Activated T-cell treated with anti-CD3 and anti-CD28 coated beads, Interleukin-2, amount 50 U/mL, for 4 hours (primary cell): Measurements from ENCODE around the gene TPI1. TPM values are rescaled to one million over a fixed set of nuclear protein-coding genes. Genes with fewer than 3 reads are reported as not detected.
"Not testable (repeated sequence)": the region's sequence is repeated elsewhere in the genome, so short reads cannot be mapped to it uniquely, and the experiment has no call there.

ENCODE experiments used
- ATAC-seq, 2 donors: fragments of 200-7000 bp; cut with Tn5 transposase; one replicate each; pipeline ENCODE4 v1.10.0; 2021
- DNase-seq: peaks from one replicate; pipeline ENCODE4 v3.0.0-alpha.2; 2020
- H3K27me3 Mint-ChIP-seq: one replicate; pipeline ENCODE4 v1.8.0; 2021; ENCODE audit warnings: low read depth, mixed read lengths
- H3K36me3 Mint-ChIP-seq: one replicate; pipeline ENCODE4 v1.8.0; 2022; ENCODE audit warnings: mixed read lengths; ENCODE audit not compliant: insufficient read depth
- H3K4me1 Mint-ChIP-seq: one replicate; pipeline ENCODE4 v1.8.0; 2021; ENCODE audit warnings: low read depth, mixed read lengths
- H3K4me3 Mint-ChIP-seq: one replicate; pipeline ENCODE4 v1.8.0; 2021; ENCODE audit warnings: mild to moderate bottlenecking, moderate library complexity, mixed read lengths
- H3K9me3 Mint-ChIP-seq: one replicate; pipeline ENCODE4 v1.8.0; 2021; ENCODE audit warnings: mixed read lengths
- total RNA-seq, 3 donors: library from RNA; stranded (reverse); gene quantifications; one replicate each; pipeline ENCODE4 v1.2.1, GENCODE V29; 2021

Gene TPI1
- total RNA-seq, 3 donors from 2014 or later: 1,135 to 1,217 (median 1,169) TPM

GRCh38 chr12:6899427-6899826 lies 32.1 kb downstream of the TPI1 start:
- no peaks in the 10 kb centered on the region for H3K9me3 Mint-ChIP-seq
- no peaks in the 10 kb centered on the region for H3K36me3 Mint-ChIP-seq
- no peaks in the 10 kb centered on the region for H3K27me3 Mint-ChIP-seq
- H3K4me3 Mint-ChIP-seq: no peak overlapping the region
- H3K4me1 Mint-ChIP-seq: peaks cover 6% of the 10 kb centered on the region
- ATAC-seq (no peak), DNase-seq (no peak)

DNA sequence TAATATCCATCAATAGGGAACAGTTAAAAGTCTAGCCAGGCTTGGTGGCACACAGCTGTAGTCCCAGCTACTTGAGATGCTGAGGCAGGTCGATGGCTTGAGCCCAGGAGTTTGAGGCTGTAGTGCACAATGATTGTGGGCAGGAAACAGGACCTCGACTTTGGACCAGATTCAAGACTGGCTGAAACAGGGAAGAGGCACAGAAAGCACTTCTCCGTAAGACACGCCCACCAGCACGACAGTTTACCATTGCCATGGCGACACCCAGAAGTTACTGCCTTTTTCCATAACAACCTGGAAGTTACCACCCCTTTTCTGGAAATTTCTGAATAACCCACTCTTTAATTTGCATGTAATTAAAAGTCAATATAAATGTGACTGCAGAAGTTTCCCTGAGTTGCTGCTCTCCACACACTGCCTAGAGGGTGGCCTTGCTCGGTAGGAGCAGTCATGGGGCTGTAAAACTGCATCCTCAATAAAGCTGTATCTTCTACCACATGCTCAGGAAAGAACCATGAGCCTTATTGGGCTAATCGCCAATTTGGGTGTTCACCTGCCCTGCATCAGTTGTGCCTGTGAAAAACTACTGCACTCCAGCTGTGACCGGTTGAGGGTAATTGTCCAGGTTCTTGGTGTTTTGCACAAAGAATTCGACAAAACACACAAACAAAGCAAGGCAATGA lies 32.6 kb downstream of the TPI1 start:
- Mint-ChIP-seq H3K27me3 (no peaks in the 10 kb centered on the region), H3K4me1 (peaks cover 6% of the 10 kb centered on the region), H3K4me3 (no peak overlapping the region), H3K9me3 (no peaks in the 10 kb centered on the region), H3K36me3 (no peaks in the 10 kb centered on the region)
- ATAC-seq (no peak), DNase-seq (no peak)

- H3K36me3 Mint-ChIP-seq: no peaks in the 10 kb centered on the region
- H3K9me3 Mint-ChIP-seq: no peaks in the 10 kb centered on the region
- no peak for DNase-seq
- ATAC-seq: no peak
- peaks cover 6% of the 10 kb centered on the region for H3K4me1 Mint-ChIP-seq
- H3K4me3 Mint-ChIP-seq: no peak overlapping the region
- H3K27me3 Mint-ChIP-seq: no peaks in the 10 kb centered on the region
Observed at GRCh38 chr12:6902448-6902847, 35.1 kb downstream of the TPI1 start.

DNA sequence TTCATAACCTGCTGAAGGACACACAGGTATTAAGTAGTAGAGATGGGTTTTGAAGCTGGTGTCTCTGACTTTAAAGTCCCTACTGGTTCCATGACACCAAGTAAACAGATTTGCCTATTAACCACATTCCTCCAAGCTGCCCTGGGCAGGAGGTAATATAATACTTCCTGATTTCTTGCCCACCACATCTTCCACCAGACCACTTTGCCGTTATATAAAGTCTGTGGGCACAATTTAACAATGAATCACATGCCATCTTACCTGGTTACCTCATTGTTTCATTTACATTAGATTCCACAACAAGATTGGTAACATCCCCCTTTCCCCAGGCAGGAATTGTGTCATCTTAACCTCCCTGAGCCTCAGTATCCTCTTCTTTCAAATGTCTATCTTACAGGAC lies 36.4 kb downstream of the TPI1 start:
- no peaks in the 10 kb centered on the region for H3K27me3 Mint-ChIP-seq
- no peak overlapping the region for H3K4me3 Mint-ChIP-seq
- H3K4me1 Mint-ChIP-seq: peaks cover 6% of the 10 kb centered on the region
- DNase-seq (no peak), ATAC-seq (no peak)
- H3K36me3 Mint-ChIP-seq: no peaks in the 10 kb centered on the region
- H3K9me3 Mint-ChIP-seq: no peaks in the 10 kb centered on the region

- Mint-ChIP-seq H3K9me3 (no peaks in the 10 kb centered on the region), H3K36me3 (no peaks in the 10 kb centered on the region), H3K4me3 (no peak within 1 kb of the TSS), H3K27me3 (no peaks in the 10 kb centered on the region), H3K4me1 (peaks cover 5% of the 10 kb centered on the region)
- DNase-seq: peak; percentile 96
- peak; percentile 99 for ATAC-seq
Observed at GRCh38 chr12:6904280-6905276, 37.2 kb downstream of the TPI1 start, which contains the start of gene LRRC23. Gene LRRC23 (plus strand): TSS chr12:6904822. CDS start chr12:6905634, 812 bp downstream.

DNA sequence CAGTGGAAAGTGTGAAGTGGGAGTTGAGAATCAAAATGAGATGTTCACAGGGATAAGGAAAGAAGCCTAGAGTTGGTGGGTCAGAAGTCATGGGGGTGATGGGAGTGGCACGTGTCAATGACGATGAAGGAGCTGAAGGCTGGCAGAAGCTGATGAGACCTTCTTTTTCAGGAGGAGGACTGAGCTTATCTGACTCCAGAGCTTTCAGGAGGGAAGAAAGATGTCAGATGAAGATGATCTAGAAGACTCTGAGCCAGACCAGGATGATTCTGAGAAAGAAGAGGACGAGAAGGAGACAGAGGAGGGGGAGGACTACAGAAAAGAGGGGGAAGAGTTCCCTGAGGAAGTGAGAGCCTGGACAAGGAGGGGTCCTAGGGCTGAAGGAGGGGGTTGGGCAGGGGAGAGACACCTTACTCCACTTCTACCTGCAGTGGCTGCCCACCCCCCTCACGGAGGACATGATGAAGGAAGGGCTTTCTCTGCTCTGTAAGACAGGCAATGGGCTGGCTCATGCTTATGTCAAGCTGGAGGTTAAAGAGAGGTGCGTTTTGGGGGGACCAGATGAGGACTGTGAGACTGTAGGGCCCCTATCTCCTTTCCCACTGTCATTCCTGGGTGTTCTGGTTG lies 38.2 kb downstream of the TPI1 start:
- no peaks in the 10 kb centered on the region for H3K27me3 Mint-ChIP-seq
- DNase-seq (no peak), ATAC-seq (no peak)
- no peaks in the 10 kb centered on the region for H3K4me1 Mint-ChIP-seq
- H3K36me3 Mint-ChIP-seq: no peaks in the 10 kb centered on the region
- H3K4me3 Mint-ChIP-seq: no peak overlapping the region
- no peaks in the 10 kb centered on the region for H3K9me3 Mint-ChIP-seq

DNA sequence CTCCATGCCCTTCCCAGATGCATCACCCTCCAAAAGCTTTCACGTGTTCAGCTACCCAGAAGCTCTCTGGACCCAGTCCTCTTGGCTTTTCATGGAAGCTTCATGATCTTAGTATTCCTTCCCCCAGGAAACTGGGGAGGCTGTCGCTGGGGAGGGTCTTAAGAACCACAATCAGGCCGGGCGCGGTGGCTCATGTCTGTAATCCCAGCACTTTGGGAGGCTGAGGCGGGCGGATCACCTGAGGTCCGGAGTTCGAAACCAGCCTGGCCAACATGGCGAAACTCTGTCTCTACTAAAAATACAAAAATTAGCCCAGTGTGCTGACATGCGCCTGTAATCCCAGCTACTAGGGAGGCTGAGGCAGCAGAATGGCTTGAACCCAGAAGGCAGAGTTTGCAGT lies 40.8 kb downstream of the TPI1 start:
- not testable (repeated sequence) for H3K9me3 Mint-ChIP-seq, H3K4me3 Mint-ChIP-seq, H3K36me3 Mint-ChIP-seq, ATAC-seq, H3K27me3 Mint-ChIP-seq, H3K4me1 Mint-ChIP-seq, DNase-seq

DNA sequence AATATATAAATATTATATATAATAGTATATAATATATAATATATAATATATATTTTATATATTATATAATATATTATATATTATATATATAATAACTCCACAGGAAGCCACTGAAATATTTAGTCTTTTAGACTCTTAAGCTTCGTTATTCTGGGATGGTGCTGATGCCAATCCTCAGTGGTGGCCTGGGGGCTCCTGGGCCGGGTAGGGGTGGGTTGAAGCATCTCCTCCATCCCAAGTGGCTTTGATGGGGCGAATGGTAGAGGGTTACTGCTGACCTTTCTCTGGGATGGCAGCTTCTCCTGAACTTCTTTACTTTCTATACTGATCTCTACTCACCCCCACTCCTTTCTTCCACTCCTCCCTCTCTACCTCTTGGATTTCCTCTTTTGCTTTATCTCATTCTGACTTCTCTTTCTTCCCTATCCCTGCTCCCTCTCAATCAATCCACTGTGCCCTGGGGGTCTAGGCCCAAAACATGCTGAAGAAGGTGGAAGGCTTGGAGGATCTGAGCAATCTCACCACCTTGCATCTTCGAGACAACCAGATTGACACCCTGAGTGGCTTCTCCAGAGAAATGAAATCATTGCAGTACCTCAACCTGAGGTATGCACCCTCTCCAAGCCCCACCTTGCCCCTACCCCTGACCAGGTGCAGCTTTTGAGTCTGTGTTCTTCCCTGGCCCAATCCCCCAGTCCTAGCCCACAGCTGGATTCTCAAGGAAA lies 42.3 kb downstream of the TPI1 start:
- ATAC-seq: no peak

GRCh38 chr12:6912164-6912935 lies 45.0 kb downstream of the TPI1 start:
- peaks cover 29% of the 10 kb centered on the region for H3K4me1 Mint-ChIP-seq
- ATAC-seq (no peak), DNase-seq (no peak)
- H3K36me3 Mint-ChIP-seq: peaks cover 7% of the 10 kb centered on the region
- H3K4me3 Mint-ChIP-seq: peak overlapping the region; percentile 66
- no peaks in the 10 kb centered on the region for H3K9me3 Mint-ChIP-seq
- no peaks in the 10 kb centered on the region for H3K27me3 Mint-ChIP-seq

More for the DNA sequence above, 42.3 kb downstream of the TPI1 start:
- Mint-ChIP-seq H3K9me3 (no peaks in the 10 kb centered on the region), H3K4me3 (no peak overlapping the region), H3K27me3 (no peaks in the 10 kb centered on the region), H3K36me3 (no peaks in the 10 kb centered on the region), H3K4me1 (peaks cover 14% of the 10 kb centered on the region)
- DNase-seq: no peak

DNA sequence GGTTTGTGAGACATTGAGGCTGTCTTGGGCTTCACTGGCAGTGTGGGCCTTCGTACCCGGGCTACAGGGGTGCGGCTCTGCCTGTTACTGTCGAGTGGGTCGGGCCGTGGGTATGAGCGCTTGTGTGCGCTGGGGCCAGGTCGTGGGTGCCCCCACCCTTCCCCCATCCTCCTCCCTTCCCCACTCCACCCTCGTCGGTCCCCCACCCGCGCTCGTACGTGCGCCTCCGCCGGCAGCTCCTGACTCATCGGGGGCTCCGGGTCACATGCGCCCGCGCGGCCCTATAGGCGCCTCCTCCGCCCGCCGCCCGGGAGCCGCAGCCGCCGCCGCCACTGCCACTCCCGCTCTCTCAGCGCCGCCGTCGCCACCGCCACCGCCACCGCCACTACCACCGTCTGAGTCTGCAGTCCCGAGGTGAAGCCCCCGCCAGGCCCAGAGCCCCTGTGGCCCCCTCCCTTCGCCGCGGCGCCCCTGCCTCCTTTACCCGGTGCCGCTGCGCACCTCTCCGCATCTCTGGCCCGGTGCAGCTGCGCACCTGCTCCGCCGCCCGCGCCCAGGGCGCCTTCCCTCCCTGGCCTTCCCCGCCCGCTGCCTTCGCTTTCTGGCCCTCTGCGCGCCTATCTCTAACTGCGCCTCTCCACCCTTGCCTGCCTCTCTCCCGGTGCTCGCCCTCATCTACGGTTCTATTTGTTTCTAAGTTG lies 47.1 kb downstream of the TPI1 start, which contains the start of gene ENO2:
Gene ENO2, plus strand, starts transcription at position 335 of the 701 bp plus-strand sequence. CDS start 1,253 bp downstream, outside the sequence.
- peaks cover 31% of the 10 kb centered on the region for H3K4me1 Mint-ChIP-seq

GRCh38 chr12:6914947-6915788 lies 47.8 kb downstream of the TPI1 start:
- peaks cover 32% of the 10 kb centered on the region for H3K4me1 Mint-ChIP-seq
- peaks cover 17% of the 10 kb centered on the region for H3K36me3 Mint-ChIP-seq
- peak in 1 of 2 donors; percentile 0 for ATAC-seq
- H3K4me3 Mint-ChIP-seq: peak overlapping the region; percentile 92
- no peaks in the 10 kb centered on the region for H3K27me3 Mint-ChIP-seq
- DNase-seq: no peak
- H3K9me3 Mint-ChIP-seq: no peaks in the 10 kb centered on the region

More for the DNA sequence above, 47.1 kb downstream of the TPI1 start, which contains the start of gene ENO2:
- Mint-ChIP-seq H3K9me3 (no peaks in the 10 kb centered on the region), H3K36me3 (peaks cover 9% of the 10 kb centered on the region), H3K4me3 (peak within 1 kb of the TSS; percentile 92), H3K27me3 (no peaks in the 10 kb centered on the region)
- peak; percentile 85 for DNase-seq
- ATAC-seq: peak; percentile 96

DNA sequence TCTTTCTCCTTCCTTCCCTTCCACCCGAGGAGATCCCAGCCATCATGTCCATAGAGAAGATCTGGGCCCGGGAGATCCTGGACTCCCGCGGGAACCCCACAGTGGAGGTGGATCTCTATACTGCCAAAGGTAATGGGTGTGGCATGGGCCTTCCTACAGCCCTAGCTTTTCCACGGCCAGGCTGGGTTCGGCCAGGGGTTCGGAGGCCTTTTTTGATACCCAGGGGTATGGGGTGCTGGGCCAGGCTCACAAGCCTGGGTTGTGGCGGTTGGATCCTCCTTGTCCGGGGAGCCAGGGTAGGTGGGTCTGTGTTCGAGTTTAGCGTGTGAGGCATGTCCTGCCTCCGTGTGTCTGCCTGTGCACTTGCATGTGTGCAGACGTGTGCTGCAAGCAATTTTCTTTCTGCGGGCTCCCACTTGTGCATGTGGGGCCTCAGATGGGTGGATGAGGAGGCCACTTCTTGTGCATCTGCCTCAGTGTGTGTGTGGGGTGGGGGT lies 48.5 kb downstream of the TPI1 start:
- H3K4me1 Mint-ChIP-seq: peaks cover 32% of the 10 kb centered on the region
- peak overlapping the region; percentile 92 for H3K4me3 Mint-ChIP-seq
- H3K9me3 Mint-ChIP-seq: no peaks in the 10 kb centered on the region
- DNase-seq (no peak), ATAC-seq (no peak)
- no peaks in the 10 kb centered on the region for H3K27me3 Mint-ChIP-seq
- peaks cover 17% of the 10 kb centered on the region for H3K36me3 Mint-ChIP-seq
